Mesendoderm (in vitro differentiated cells): ENCODE data around the gene GBGT1.
"Not testable (repeated sequence)": the region's sequence is repeated elsewhere in the genome, so short reads cannot be mapped to it uniquely, and the experiment has no call there.

Experiments used
- DNase-seq: peaks from one replicate; pipeline ENCODE4 v3.0.0; 2013
- H2AK5ac ChIP-seq: 2 replicates; pipeline ENCODE4 v1.6.1; 2013; ENCODE audit warnings: low read length, inconsistent platforms
- H2BK120ac ChIP-seq: 2 replicates; pipeline ENCODE4 v1.6.1; 2013; ENCODE audit warnings: low read depth, mild to moderate bottlenecking, low read length, moderate library complexity, mixed read lengths
- H2BK15ac ChIP-seq: replicated peaks from 2 replicates; pipeline ENCODE4 v1.6.1; 2013; ENCODE audit warnings: low read depth, mild to moderate bottlenecking, moderate library complexity
- H2BK5ac ChIP-seq: 2 replicates; pipeline ENCODE4 v1.6.1; 2013; ENCODE audit warnings: low read length, inconsistent platforms
- H3K18ac ChIP-seq: 2 replicates; pipeline ENCODE4 v1.6.1; 2013; ENCODE audit warnings: mild to moderate bottlenecking, low read length, mixed read lengths
- H3K23ac ChIP-seq: one replicate; pipeline ENCODE4 v1.6.1; 2013; ENCODE audit warnings: low read length
- H3K27ac ChIP-seq: 2 replicates; pipeline ENCODE4 v1.5.1; 2013; ENCODE audit warnings: low read depth, mild to moderate bottlenecking, inconsistent platforms, low read length, moderate library complexity
- H3K27me3 ChIP-seq: 2 replicates; pipeline ENCODE4 v1.6.1; 2013; ENCODE audit warnings: low read length, control low read depth, mild to moderate bottlenecking, inconsistent platforms; ENCODE audit not compliant: insufficient read depth, poor library complexity
- H3K36me3 ChIP-seq: 2 replicates; pipeline ENCODE4 v1.6.1; 2013; ENCODE audit warnings: low read length, inconsistent platforms; ENCODE audit not compliant: control insufficient read depth, insufficient read depth
- H3K4ac ChIP-seq: one replicate; pipeline ENCODE4 v1.6.1; 2013; ENCODE audit warnings: low read depth, mild to moderate bottlenecking, low read length, moderate library complexity
- H3K4me1 ChIP-seq: 2 replicates; pipeline ENCODE4 v1.6.1; 2013; ENCODE audit warnings: low read depth, low read length, inconsistent platforms; ENCODE audit not compliant: control insufficient read depth
- H3K4me2 ChIP-seq: 2 replicates; pipeline ENCODE4 v1.6.1; 2013; ENCODE audit warnings: low read length
- H3K4me3 ChIP-seq: 2 replicates; pipeline ENCODE4 v1.5.1; 2013; ENCODE audit warnings: mild to moderate bottlenecking, low read length
- H3K56ac ChIP-seq: one replicate; pipeline ENCODE4 v1.6.1; 2013; ENCODE audit warnings: low read length
- H3K79me1 ChIP-seq: 2 replicates; pipeline ENCODE4 v1.6.1; 2013; ENCODE audit warnings: low read length, inconsistent platforms
- H3K79me2 ChIP-seq: 2 replicates; pipeline ENCODE4 v1.6.1; 2013; ENCODE audit warnings: mild to moderate bottlenecking, low read length; ENCODE audit not compliant: control insufficient read depth, insufficient read depth
- H3K9ac ChIP-seq: 2 replicates; pipeline ENCODE4 v1.6.1; 2013; ENCODE audit warnings: low read length, inconsistent platforms
- H4K5ac ChIP-seq: one replicate; pipeline ENCODE4 v1.6.1; 2013; ENCODE audit warnings: low read length
- H4K8ac ChIP-seq: one replicate; pipeline ENCODE4 v1.6.1; 2013; ENCODE audit warnings: low read depth, mild to moderate bottlenecking, control low read depth, low read length, moderate library complexity
- WGBS: extraction: QIAGEN DNeasy Blood & Tissue Kit; methylation state at CpG from one replicate; pipeline ENCODE4 v1.1.7; 2013; ENCODE audit warnings: low lambda C conversion rate, missing lambda C conversion rate; ENCODE audit not compliant: insufficient coverage; ENCODE audit errors: extremely low coverage; 5-methylcytosine and 5-hydroxymethylcytosine counted together

The GBGT1 gene

DNA sequence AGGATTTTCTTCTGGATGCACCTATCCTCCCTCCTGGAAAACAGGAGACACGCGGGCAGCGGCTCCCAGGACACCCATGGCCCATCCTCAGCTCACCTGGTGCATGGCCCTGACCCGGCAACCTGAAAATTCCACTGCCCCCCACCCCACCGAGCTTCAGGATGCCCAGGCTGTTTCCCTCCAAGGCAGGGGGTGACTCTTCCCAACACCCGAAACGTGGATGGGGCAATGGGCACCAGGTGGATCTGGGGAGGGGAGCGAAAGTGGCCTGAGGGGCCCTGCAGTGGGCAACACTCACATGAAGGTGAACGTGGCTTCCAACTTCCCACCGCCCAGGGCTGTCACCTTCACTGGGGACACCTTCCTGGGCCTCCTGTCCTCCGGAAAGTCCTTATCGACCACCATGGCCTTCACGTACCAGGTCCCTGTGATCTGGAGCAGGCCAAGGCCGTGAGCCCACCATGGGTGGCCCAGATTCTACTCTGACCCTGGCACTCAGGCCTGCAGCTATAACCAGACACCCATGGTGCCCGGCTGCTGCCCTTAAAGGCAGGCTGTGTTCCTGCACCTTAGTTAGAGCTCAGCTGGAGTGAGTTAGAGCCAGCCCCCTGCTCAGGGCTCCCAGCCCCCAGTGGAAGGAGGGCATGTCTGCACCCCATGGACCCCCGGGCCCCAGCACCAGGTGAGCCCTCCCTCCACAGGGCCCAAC lies 44.6 kb upstream of the GBGT1 start:
- H3K4ac ChIP-seq: not testable (repeated sequence)
- no CpG with 5 or more reads among the region's 16 CpGs for WGBS

DNA sequence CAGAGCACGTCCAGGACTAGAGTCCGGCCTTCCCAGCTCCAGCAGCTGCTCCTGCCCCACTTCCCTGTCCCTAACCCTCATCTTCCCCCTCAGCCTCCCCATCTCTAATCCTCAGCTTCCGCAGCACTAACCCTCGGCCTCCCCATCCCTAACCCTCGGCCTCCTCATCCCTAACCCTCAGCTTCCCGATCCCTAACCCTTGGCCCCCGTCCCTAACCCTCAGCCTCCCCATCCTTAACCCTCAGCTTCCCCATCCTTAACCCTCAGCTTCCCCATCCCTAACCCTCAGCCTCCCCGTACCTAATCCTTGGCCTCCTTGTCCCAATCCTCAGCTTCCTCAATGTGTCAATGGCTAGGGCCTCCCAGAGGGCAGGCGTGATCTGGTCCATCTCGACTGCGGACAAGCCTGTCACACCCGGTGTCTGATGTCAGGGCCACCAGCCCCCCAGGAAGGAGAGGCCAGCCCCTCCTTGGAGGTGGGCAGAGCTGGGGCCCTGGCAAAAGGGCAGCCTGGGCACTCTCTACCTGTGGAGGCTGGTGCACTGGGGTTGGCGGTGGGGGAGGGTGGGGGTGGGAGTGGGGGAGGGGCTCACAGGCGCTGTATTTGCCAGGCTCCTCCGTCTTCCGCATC lies 43.9 kb upstream of the GBGT1 start:
- no peak overlapping the region for H3K56ac ChIP-seq
- H4K5ac ChIP-seq: no peak overlapping the region
- H3K23ac ChIP-seq: no peak overlapping the region
- no peaks in the 10 kb centered on the region for H3K36me3 ChIP-seq
- no peak overlapping the region for H2BK120ac ChIP-seq
- no CpG with 5 or more reads among the region's 16 CpGs for WGBS
- H3K27ac ChIP-seq: no peak overlapping the region
- no peaks in the 10 kb centered on the region for H3K79me1 ChIP-seq
- no peaks in the 10 kb centered on the region for H3K27me3 ChIP-seq
- H3K4me2 ChIP-seq: no peak overlapping the region
- H3K4me1 ChIP-seq: no peaks in the 10 kb centered on the region
- no peaks in the 10 kb centered on the region for H3K79me2 ChIP-seq
- no peak overlapping the region for H2BK15ac ChIP-seq
- H3K4me3 ChIP-seq: no peak overlapping the region
- no peak overlapping the region for H2AK5ac ChIP-seq
- H3K9ac ChIP-seq: no peak overlapping the region
- no peak overlapping the region for H3K4ac ChIP-seq
- no peak for DNase-seq
- no peak overlapping the region for H4K8ac ChIP-seq
- no peak overlapping the region for H3K18ac ChIP-seq
- H2BK5ac ChIP-seq: no peak overlapping the region

More for the DNA sequence above, 44.6 kb upstream of the GBGT1 start:
- H3K9ac ChIP-seq, H2BK5ac ChIP-seq, H3K79me2 ChIP-seq, H3K27ac ChIP-seq, DNase-seq, H3K27me3 ChIP-seq, H2BK15ac ChIP-seq, H4K8ac ChIP-seq, H3K4me1 ChIP-seq, H2AK5ac ChIP-seq, H3K4me3 ChIP-seq, H3K4me2 ChIP-seq, H3K23ac ChIP-seq, H3K36me3 ChIP-seq, H3K18ac ChIP-seq, H2BK120ac ChIP-seq, H3K56ac ChIP-seq, H4K5ac ChIP-seq, H3K79me1 ChIP-seq: not testable (repeated sequence)

DNA sequence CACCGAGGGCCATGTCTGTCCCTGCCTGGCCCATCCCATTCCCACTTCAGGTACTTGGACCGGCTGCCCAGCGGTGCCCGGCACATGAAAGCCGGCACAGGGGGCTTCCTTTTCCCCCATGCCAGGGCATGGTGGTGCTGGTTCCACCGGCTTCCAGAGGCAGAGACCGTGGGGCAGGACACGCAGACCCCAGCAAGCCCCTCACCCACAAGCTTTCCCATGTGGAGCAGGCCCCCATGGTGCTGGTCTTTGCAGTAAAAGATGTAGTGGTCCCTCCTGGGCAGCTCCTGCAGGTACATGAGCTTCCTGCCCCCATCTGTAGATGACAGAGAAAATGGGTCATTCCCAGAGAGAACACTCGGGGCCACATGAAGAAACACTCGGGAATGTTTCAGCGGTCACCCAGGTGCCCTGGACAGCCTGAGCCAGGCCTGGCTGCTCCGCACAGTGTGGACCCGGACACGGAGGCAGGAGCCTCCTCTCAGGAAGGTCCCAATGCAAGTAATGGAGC lies 43.4 kb upstream of the GBGT1 start:
- no peak overlapping the region for H2BK120ac ChIP-seq
- H3K79me1 ChIP-seq: no peaks in the 10 kb centered on the region
- no peak overlapping the region for H3K56ac ChIP-seq
- no peaks in the 10 kb centered on the region for H3K27me3 ChIP-seq
- H2BK15ac ChIP-seq: no peak overlapping the region
- H4K5ac ChIP-seq: no peak overlapping the region
- DNase-seq: no peak
- H3K27ac ChIP-seq: no peak overlapping the region
- H2AK5ac ChIP-seq: no peak overlapping the region
- no peak overlapping the region for H3K9ac ChIP-seq
- H3K4me2 ChIP-seq: no peak overlapping the region
- H3K4ac ChIP-seq: no peak overlapping the region
- no peaks in the 10 kb centered on the region for H3K4me1 ChIP-seq
- no peak overlapping the region for H3K4me3 ChIP-seq
- no peaks in the 10 kb centered on the region for H3K79me2 ChIP-seq
- no CpG with 5 or more reads among the region's 14 CpGs for WGBS
- no peaks in the 10 kb centered on the region for H3K36me3 ChIP-seq
- H3K18ac ChIP-seq: no peak overlapping the region
- no peak overlapping the region for H4K8ac ChIP-seq
- no peak overlapping the region for H3K23ac ChIP-seq
- no peak overlapping the region for H2BK5ac ChIP-seq

DNA sequence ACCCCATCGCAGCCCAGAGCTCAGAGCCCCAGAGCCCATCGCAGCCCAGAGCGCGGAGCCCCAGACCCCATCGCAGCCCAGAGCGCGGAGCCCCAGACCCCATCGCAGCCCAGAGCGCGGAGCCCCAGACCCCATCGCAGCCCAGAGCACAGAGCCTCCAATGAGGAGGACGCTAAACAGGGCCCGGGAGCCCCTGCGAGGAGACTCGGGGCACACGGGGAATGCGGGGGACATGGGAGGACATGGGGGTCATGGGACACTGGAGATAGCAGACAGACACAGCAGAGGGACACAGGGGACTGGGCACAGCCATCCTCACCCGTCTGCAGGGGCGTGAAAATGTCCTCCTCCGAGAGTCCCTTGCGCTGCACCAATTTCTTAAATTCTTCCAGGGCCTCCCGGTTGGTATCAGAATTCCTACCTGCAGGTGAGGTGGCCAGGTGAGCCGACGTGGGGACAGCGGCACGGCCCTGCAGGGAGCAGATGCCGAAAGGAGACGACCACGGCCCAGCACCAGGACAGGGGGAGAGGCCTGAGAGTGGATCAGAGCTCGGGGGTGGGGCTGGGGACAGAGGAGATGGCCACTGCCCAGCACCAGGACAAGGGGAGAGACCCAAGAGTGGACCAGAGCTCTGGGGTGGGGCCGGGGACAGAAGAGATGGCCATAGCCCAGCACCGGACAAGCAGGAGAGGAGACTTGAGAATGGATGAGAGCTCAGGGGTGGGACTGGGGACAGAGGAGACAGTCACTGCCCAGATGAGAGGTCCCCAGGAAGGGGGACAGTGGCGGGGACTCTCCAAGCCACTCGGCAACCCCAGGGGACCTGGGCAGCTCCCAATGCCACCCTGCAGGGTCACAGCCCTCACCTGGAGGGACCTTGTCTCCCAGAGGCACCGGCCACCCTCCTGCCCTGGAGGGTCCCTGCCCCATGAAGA lies 42.5 kb upstream of the GBGT1 start:
- Histone ChIP-seq H3K9ac (no peak overlapping the region), H3K4ac (no peak overlapping the region), H3K4me1 (no peaks in the 10 kb centered on the region), H3K18ac (no peak overlapping the region), H3K4me2 (no peak overlapping the region), H2AK5ac (no peak overlapping the region), H2BK120ac (no peak overlapping the region), H3K56ac (no peak overlapping the region), H2BK15ac (no peak overlapping the region), H3K23ac (no peak overlapping the region), H4K8ac (no peak overlapping the region), H3K4me3 (no peak overlapping the region), H3K79me1 (no peaks in the 10 kb centered on the region), H3K36me3 (no peaks in the 10 kb centered on the region), H4K5ac (no peak overlapping the region), H3K27me3 (no peaks in the 10 kb centered on the region), H2BK5ac (no peak overlapping the region), H3K27ac (no peak overlapping the region), H3K79me2 (no peaks in the 10 kb centered on the region)
- WGBS: no CpG with 5 or more reads among the region's 35 CpGs
- no peak for DNase-seq

DNA sequence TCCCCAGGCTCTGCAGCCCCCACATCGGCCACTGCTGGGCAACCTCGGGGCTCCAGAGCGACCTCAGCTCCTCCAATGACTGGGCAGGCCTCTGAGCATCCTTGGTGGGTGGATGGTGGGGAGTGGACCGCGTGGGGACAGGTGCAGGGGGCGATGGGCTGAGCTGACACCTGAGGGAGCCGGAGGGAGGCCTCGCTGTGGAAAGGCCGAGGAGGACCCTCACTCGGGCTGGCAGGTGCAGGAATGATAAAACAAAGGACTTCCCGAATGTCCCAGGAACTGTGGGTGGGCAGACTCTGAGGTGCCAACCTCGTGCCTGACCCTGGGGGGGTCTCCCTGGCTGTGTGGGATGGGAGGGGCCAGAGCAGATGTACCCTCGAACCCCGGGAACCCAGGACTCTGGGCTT lies 41.8 kb upstream of the GBGT1 start:
- no CpG with 5 or more reads among the region's 14 CpGs for WGBS
- H3K36me3 ChIP-seq, H3K56ac ChIP-seq, H2BK5ac ChIP-seq, H2AK5ac ChIP-seq, H2BK120ac ChIP-seq, H3K79me1 ChIP-seq, H3K4me1 ChIP-seq, DNase-seq, H3K18ac ChIP-seq, H3K27me3 ChIP-seq, H3K79me2 ChIP-seq, H4K8ac ChIP-seq, H3K27ac ChIP-seq, H3K9ac ChIP-seq, H3K23ac ChIP-seq, H4K5ac ChIP-seq, H3K4me3 ChIP-seq, H3K4ac ChIP-seq, H3K4me2 ChIP-seq, H2BK15ac ChIP-seq: not testable (repeated sequence)
